ENCODE measurements around the gene ARL4A. TPM values are rescaled to one million over a fixed set of nuclear protein-coding genes. Genes with fewer than 3 reads are reported as not detected.

ARL4A gene
- total and polyA plus RNA-seq, 2 of the 13 experiments (the other 11 are each of a cell fraction or from before 2014, with no cell fraction given): 10.8 to 25.6 TPM

GRCh38 chr7:12674861-12675260 is 12.6 kb upstream of the ARL4A start (continued):
- TF ChIP-seq ZBTB8A (CRISPR knock-in tag; IDR thresholded peaks at IDR 0.05; ENCODE audit: borderline replicate concordance, low read depth) (no peak), SP1 (IDR thresholded peaks at IDR 0.05) (no peak), SP1 (CRISPR knock-in tag; IDR thresholded peaks at IDR 0.05) (no peak), KDM4B (CRISPR knock-in tag; IDR thresholded peaks at IDR 0.05) (no peak), PRMT3 (CRISPR knock-in tag; IDR thresholded peaks at IDR 0.05; ENCODE audit: borderline replicate concordance, low read depth) (no peak), GZF1 (CRISPR knock-in tag; IDR thresholded peaks at IDR 0.05) (no peak), RAD51 (IDR thresholded peaks at IDR 0.05; ENCODE audit: borderline replicate concordance) (no peak), E2F1 (CRISPR knock-in tag; IDR thresholded peaks at IDR 0.05) (no peak), ZNF569 (CRISPR knock-in tag; IDR thresholded peaks at IDR 0.05; ENCODE audit: borderline replicate concordance) (no peak), SCMH1 (CRISPR knock-in tag; IDR thresholded peaks at IDR 0.05; ENCODE audit: borderline replicate concordance) (no peak), CC2D1A (CRISPR knock-in tag; IDR thresholded peaks at IDR 0.05) (no peak), SRSF1 (optimal IDR thresholded peaks at IDR 0.05; ENCODE audit: low read depth, low read length) (no peak), ZNF484 (CRISPR knock-in tag; IDR thresholded peaks at IDR 0.05; ENCODE audit: borderline replicate concordance, low read depth) (no peak), GLMP (CRISPR knock-in tag; IDR thresholded peaks at IDR 0.05; ENCODE audit: borderline replicate concordance) (no peak), NR2F6 (IDR thresholded peaks at IDR 0.05) (no peak), NR2F6 (CRISPR knock-in tag; IDR thresholded peaks at IDR 0.05) (no peak; the same call in 1 of the 2 replicates), ZNF205 (CRISPR knock-in tag; IDR thresholded peaks at IDR 0.05) (no peak), AFF4 (CRISPR knock-in tag; IDR thresholded peaks at IDR 0.05) (no peak)

All from HepG2 (cell line).